NCI-H510A treated with DMSO at 0.1 percent for 48 hours (cell line): ENCODE results near the gene PTS.
A peak's percentile ranks its signal among the peaks of the same experiment; 100 is the strongest.

Experiments used
- DNase-seq: peaks from one replicate; lab custom pipeline; 2025; lab: John Stamatoyannopoulos, UW

Gene PTS

DNA sequence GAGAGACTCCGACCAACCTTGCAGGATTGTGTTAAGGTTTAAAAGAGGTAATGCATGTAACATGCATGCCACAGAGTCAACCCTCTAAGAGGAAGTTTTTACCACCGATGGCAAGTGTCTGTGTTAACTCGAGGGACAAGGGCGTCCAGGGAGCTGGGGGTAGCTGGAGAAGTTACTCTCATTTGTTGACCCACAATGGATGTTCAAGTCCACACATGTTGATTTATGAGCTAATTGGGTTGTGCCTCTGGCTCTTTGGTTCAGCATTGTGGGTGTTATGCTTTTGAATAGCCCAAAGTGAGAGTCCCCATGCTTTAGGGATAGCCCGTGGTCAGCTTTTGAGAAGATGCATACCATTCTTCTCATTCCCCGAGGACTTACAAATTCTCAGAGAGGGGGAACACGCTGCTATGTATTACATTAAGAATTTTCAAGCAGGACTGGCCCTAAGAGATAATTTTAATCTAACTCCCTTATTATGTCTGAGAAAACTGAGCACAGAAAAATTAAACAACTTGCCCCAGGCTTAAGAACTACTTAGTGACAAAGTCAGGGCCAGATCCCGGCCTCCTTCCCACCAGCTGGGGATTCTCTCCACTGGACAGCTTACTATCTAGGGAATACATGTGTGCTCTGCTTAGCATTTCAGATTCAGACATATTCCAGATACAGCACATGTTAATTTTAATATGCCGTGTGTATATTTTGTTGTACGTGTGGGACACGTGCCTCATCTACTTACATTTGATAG lies 39.6 kb downstream of the PTS start:
- DNase-seq = no peak

DNA sequence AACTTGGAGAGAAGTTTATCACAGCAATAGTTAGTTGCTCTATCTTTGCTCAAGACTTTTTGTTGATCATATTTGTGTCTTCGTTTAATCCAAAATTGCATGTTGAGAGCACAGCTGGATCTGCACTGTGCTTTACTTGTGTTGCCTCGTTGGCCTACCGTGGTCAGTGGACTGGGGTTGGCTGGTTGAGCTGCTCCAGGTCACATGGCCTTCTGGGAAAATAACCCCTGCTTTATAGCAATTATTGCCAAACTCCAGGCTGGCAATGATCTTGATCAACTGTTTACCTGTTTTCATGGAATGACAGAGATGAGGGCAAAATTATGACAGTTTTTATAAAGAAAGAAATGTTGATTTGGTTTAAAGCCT lies 40.2 kb downstream of the PTS start:
- DNase-seq = no peak

DNA sequence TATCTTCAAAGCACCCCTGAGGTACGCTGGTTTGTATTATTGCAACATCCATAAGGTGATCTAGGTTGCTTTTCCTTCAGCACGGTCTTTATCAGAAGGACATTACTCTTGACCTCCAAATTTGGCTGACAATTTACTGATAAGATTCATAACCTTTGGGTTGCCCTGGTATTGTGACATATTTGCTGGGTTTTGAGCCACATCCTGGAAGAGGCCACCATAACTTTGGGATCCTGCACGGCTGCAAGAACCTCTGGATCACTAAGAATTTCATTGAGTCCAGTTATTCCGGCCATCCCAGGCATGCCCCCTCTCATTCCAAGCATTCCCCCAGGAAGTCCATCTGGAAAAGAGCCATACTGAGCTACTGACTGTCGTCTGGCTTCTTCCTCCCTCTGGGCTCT lies 41.0 kb downstream of the PTS start:
- no peak for DNase-seq

DNA sequence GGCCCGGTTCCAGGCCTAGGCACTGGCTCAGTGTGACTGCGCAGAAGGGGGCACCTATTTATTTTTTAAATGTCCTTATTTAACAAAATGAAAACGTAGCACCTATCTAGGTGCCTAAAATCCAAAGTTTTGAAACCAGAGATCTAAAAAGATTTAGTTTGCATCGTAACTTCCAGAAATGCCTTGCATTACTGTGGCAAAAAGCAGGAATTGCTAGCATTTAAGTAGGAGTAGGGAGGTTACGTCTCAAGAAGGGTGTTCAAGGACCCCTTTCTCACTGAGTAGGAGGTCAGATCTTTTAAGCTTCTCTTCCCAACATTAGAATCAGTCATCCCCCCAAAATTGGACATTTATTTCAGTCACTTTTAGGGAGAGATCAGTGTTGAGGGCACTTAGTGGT lies 42.2 kb downstream of the PTS start:
- no peak for DNase-seq

DNA sequence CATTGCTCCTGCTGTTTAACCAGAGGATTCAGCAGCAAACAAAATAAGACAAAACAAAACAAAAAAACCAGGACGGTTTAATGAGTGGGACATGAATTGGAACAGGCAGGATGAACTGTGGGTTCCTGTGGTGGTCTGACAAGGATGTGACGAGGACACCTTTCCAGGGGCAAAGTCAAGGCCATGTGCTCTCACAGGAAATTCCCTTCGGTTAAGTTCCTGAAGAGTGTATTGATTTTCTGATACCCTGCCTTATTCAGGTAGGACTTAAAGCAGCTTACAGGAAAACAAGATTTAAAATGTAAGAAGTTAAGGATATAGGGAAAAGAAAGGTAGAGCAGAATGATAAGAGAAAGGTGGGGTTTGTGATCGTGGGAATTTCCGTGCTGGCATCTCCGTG lies 42.9 kb downstream of the PTS start:
- no peak for DNase-seq

DNA sequence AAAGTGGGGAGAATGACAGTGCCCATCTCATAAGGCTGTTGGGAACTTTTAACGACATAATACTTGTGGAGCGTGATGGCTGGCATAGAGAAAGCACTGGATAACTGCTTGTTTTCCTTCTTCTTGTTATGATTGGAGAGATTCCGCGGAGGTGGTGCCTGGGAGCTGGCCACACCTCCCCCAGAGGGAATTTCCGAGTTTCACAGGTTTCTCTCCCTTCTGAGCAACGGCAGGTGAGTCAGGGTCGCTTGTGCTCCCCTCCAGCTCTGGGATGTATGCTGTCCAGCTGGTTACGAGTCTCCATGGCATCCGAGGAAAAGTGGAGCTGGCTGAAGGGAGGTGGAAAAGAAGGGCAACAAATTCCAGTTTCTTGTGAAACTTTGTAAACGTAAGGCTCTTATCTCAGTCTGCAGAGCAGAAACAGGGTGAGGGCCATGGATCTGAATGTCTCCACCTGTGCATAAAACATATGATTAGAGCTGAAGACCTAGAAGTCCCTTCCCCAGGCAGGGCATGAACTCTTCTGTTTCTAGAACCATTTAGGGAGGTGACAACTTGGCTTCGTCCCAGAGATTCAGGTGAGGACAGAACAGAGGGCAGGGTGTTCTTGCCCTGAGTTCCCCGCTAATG lies 44.4 kb downstream of the PTS start:
- DNase-seq = no peak

DNA sequence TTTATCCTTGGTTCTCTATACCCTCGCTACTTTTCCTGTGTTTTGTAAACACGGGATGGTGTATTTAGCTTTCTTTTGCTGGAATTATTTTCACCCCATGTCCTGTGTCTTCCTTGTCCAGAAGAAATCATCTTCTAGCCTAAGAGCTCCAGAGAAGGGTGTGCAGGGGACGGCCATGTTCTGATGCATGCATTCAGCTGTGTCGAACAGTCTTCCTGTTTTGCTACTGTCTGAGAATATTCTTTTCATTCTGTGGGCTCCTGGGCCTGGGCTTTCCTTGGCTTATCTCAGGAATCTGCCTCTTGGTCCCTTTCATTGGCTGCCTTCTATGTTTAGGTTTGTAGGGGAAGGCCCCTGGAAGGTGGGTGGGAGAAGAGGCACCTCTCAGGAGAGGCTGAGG lies 45.0 kb downstream of the PTS start:
- no peak for DNase-seq

DNA sequence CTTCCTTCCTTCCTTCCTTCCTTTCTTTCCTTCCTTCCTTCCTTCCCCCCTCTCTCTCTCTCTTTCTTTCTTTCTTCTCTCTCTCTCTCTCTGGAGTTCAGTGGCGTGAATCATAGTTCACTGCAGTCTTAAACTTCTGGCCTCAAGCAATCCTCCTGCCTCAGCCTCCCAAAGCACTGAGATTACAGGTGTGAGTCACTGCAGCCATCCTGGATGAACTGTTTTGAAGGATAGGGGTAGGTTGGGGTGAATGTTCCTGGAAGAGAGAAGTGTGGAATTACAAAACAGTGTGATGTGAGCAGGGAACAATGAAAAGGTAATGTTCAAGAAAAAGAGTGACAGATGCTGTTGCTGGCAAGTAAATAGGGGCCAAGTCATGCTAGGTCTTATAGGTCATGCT lies 46.8 kb downstream of the PTS start:
- no peak for DNase-seq

DNA sequence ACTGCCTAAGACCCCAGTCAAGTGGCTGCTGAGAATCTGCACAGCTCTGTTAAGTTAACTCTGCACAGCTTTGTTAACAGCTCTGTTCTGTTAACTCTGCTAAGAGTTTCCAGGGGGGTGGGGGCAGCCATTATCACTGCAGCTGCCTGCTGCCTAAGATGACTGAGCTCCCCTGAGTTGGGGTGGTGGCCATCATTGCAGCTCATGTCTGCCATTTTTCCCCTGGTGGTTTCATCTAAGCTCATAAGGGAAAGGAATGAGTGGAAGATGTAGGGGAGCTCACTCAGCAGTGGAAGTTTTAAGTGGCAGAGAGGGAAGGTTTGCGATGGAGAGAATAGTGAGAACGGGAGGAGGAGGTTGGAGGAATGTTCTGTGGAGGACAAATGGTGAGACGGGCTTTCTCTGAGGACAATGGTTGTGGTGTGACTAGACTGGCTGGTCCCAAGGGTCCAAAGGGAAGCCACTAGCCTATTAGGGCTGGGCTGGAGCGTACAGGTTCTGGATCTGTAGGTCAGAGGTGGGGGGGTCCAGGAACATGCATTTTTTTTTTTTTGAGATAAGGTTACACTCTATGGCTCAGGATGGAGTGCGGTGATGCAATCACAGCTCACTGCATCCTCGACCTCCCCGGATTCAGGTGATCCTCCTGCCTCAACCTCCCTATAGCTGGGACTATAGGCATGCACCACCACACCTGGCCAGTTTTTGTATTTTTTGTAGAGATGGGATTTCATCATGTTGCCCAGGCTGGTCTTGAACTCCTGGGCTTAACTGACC lies 48.0 kb downstream of the PTS start:
- no peak for DNase-seq

DNA sequence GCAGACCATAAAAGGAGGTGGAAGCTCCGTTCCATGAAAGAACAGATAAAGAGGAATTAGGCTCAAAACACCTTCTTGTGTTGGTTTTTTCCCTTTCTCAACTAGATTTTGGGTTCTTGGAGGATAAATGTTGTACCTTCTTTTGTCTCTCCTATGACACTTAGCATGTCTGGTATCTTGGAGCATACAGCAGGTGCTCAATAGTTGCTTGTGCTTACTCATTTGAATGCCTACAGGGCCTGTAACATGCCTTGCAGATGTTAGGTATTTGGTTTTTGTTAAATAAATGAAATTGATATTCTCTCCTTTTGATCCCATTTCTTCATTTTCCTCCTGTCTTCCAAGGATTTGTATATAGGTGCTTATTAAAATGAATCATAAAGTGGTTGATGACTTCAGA lies 50.8 kb downstream of the PTS start:
- DNase-seq = no peak

DNA sequence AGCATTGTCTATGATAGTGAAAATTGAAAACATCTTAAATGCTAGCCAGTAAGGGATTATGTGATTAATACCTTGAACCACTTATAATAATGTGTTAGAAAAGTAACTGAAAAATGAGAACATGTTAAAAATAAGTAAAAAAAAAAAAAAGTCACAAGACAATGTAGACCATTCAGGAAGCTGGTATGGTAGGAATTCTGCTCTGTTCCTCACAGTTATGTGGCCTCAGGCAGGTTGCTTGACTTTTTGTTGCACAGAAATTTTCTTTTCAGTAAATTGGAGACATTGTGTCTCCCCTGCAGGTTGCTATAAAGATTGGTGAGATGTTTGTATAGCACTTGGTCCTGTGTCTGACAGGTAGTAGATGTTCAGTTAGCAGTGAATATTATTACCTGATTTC lies 51.7 kb downstream of the PTS start:
- no peak for DNase-seq

DNA sequence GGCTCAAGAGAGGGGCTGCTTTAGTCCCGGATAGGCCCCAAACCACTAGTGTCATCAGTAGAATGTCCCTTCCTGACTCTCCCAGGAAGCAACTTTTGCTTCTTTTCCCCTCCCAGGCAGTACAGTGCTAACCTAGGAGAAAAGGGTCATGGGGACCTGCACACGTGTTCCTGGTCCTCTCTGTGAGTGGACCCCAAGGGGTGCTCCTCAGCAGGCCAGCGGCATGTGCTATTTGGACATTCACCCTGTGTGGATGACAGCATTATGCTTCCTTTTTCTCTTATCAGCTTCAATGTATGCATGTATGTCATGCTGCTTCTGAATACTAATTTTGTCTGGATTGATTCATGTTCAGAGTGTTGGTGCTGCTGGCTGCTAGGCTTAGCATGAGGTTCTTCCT lies 52.6 kb downstream of the PTS start:
- DNase-seq = no peak

DNA sequence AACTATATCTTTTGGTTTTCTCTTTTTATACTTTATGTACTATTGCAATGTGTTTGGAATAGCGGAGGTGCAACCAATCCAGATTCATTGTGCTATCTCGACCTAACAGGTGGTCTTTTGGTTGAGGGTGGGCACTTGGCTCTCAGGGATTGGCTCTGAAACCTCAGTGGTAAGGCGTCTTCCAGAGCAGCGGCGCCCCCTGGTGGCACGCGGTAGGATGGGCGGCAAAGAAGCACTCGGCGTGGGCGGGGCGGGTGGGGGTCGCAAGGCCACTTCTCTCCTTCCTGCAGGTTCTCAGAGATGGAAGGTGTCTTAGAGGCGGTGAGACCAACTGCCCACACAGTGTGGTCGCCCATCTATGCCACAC lies 53.7 kb downstream of the PTS start:
- DNase-seq = peak; percentile 29

DNA sequence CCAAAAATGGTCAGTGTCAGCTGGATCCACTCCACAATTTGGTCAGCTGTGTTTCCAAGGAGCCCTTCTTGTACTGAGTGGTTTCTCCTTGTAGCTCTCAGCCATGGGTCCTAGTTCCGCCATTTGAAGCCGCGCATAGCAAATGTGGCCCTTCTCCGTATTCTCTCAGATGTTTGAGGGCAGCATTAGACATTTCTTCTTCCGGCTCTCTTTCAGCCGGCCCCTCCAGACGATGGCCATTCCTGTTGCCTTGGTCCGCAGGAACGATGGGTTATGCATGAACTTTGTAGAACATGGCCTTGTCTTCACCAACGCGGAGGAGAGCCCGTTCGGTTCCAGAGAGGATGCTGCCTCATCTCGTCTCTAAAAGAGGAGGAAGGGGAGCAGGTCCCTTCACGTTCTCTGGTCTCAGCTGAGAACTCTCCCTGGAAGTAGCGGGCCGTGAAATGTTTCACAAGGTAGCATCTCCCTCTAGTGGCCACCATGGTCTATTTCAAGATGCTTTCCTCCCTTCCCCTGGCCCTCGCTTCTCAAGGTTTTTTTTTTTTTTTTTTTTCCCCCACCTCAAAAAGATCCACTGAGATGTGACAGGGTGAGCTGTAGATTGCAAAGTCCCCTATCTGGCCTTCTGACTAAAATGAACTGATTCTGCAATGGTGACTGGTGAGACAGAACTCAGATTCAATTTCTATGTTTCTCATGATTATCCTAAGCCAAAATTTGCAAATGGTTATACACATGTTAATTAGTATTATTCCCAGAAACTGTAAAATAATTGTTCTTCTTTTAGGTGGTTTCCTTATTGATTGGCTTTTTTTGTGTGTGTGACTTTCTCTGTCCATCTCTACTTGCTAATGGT lies 54.3 kb downstream of the PTS start:
- DNase-seq = peak; percentile 81

DNA sequence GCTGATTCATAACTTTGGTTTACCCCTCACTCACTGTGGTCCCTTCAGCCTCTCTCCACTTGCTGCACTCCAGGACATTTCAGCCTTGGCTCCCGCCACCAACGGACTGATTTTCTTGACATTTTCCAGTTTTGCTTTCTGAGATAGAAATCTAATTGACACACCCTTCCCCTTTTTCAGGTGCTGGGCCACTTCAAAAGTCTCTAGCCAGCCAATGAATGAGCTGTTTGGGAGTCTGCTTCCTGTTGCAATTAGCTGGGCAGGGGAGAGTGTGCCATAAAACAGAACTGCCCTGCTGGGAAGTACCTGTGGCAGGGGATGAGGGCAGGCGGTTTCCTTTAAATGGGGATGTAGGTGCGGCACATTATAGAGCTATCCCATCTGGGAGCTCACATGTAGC lies 55.5 kb downstream of the PTS start:
- DNase-seq = no peak
